ENCODE data around the gene CC2D1B.

DNA sequence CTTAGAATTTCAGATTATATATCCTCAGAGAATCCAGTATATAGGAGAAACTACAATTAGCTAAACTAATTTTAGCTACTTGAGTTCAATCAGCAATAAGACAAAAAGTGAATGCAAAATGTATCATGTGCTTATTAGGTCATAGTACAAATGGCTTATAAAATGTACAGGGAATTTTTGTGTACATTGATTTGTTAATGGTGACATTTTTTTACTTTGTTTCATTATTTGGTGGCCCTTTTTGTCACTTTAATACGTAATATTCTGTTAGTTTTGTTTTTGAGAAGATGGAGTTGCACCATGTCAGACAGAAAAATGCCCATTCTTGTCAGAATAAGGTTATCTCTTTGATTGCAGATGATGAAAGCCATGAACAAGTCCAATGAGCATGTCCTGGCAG is 33.6 kb downstream of the CC2D1B start:
- TF ChIP-seq CTCF (conservative IDR thresholded peaks at IDR 0.05; ENCODE audit: low read length), result no peak
- no peak for TF ChIP-seq EZH2phosphoT487 (IDR thresholded peaks at IDR 0.05; ENCODE audit: borderline replicate concordance, low read depth, low read length)
